ENCODE results near the gene RYR1.
"Not testable (repeated sequence)": the region's sequence is repeated elsewhere in the genome, so short reads cannot be mapped to it uniquely, and the experiment has no call there.

The RYR1 gene

DNA sequence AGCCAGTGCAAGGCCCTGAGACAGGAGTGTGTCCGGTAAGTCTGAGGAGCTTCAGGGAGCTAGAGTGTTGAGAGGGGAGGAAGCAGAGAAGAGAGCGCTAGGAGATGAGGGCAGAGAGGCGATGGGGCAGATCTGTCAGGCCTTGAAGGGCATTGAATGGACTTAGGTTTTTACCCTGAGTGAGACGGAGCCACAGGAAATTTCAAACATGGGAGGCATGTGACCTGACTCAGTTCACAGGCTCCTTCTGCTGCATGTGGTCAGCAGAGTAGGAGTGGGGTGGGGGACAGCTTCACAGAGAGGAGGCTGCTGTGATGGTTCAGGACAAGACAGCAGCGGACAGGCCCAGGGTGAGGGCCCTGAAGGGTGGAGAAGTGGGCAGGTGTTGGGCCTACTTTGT, 33.1 kb upstream of the RYR1 start:
- DNase-seq: no peak
- ATAC-seq: no peak

DNA sequence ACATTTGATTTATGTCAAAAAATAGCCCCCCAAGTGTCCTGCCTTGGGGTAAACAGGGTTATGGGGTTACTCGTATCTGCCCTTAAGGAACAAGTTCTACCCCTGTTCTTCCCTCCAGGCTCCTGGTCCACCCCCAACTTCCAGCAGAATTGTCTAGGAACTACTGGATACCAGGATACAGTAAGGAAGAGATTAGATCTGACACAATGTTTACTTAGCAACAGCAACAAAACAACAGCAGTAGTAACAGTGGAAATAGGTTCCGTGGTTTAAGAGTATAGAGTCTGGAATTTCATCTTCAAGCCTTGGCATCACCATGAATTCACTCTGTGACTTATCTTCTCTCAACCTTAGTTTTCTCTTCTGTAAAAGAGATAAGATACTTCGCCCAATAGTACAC, 32.3 kb upstream of the RYR1 start:
- no peak for DNase-seq
- ATAC-seq: no peak

GRCh38 chr19:38402623-38402966, 30.9 kb upstream of the RYR1 start:
- DNase-seq (no peak), ATAC-seq (no peak)

DNA sequence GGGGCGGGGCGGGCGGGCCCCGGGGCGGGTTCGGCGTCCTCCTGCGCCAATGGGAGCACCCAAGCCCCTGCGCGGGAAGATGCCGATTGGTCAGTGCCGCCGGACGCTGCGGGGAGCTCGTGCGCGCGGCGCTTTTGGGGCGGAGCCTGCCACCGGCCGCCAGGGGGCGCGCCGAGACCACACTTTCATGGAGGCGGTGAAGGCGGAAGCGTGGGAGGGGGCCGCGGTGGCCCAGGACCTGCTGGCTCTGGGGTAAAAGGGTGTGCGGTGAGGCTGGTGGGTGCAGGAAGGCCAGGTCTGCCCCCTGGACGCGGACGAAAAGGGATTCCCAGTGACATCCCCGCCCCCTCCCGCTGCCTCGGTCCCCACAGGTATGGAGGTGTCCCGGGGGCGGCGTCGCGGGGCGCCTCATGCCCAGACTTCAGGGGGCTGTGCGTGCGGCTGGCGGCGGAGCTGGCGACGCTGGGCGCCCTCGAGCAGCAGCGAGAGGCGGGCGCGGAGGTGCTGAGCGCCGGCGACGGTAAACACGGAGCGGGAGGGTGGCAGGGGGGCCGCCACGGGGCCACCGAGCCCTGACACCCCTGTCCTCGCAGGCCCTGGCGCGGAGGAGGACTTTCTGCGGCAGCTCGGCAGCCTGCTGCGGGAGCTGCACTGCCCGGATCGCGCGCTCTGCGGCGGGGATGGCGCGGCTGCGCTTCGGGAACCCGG, 30.4 kb upstream of the RYR1 start, which contains the start of gene FAM98C:
Gene FAM98C, plus strand, starts transcription at position 127 of the 708 bp plus-strand sequence. Its CDS starts 61 bp downstream, at position 188.
- peak; percentile 99 for ATAC-seq
- DNase-seq: peak; percentile 97

GRCh38 chr19:38404858-38405257, 28.6 kb upstream of the RYR1 start:
- ATAC-seq: no peak
- DNase-seq: no peak

GRCh38 chr19:38405276-38405675, 28.2 kb upstream of the RYR1 start:
- no peak for DNase-seq
- no peak for ATAC-seq

DNA sequence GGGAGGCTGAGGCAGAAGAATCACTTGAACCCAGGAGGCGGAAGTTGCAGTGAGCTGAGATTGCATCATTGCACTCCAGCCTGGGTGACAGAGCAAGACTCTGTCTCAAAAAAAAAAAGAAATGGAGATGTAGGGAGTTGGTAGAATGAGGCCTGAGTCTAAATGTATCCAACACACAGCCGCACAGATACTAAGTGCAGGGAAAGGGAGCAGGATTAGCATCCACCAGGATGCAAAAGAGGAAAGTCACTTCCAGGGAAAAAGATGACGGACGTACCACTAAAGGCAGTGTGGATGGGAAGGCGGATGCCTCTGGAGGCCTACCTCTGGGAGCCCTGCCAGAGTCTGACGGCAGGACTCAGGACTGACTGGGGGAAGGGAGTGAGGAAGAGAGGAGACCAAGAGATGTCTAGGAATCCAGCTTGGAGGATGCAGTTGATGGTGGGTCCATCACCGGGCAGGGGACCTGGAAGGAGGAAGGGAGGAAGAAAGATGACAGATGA, 23.8 kb upstream of the RYR1 start:
- ATAC-seq (no peak), DNase-seq (no peak)

- not testable (repeated sequence) for ATAC-seq, DNase-seq
Measured at GRCh38 chr19:38410407-38410806, 23.1 kb upstream of the RYR1 start.

DNA sequence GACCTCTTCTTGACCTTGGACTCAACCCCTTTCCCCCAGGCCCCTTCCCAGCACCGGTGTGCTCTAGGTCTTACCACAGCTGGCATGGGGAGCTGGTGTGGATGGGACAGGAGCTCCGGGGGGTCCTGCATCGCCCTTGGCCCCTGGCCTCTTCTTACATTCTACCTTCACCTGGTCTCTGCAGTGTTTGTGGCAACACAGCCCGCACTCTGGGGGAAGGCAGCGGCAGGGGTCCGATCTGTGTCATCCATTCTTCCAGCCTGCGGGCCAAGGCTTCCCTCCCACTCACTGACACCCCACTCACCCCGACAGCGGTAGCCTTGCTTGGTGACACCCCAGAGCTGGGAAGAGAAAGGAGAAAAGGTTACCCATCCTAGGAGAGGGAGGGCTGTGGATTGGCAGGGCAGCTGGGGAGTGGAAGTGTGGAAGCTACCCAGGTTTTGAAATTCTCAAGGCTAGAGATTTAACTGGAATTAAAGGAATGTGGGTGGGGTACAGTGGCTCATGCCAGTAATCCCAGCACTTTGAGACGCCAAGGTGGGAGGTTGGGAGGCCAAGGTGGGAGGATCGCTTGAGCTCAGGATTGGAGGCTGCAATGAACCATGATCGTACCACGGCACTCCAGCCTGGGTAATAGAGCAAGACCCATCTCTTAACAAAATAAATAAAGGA, 22.3 kb upstream of the RYR1 start:
- DNase-seq: no peak

GRCh38 chr19:38411898-38412297, 21.6 kb upstream of the RYR1 start:
- not testable (repeated sequence) for ATAC-seq, DNase-seq

More for the DNA sequence above, 22.3 kb upstream of the RYR1 start:
- ATAC-seq: no peak

DNA sequence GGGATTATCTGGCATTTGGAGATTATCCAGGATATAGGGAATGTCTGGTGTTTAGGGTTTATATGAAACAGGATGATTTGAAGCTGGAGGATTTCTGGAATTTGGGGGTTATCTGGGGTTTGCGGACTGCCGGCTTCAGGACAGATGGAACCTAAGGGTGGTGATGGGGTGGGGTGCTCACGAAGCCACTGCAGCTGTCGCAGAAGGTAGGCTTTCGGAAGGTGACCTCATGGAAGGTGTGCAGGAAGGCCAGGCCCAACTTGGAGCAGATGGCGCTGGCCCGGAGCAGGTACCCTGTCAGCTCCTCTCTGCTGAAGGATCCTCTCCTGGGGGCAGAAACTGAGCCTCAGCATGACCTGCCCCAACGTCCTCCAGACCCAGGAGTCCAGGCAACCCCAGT, 21.0 kb upstream of the RYR1 start:
- DNase-seq (no peak), ATAC-seq (no peak)

GRCh38 chr19:38412961-38413360, 20.5 kb upstream of the RYR1 start:
- ATAC-seq: no peak

DNA sequence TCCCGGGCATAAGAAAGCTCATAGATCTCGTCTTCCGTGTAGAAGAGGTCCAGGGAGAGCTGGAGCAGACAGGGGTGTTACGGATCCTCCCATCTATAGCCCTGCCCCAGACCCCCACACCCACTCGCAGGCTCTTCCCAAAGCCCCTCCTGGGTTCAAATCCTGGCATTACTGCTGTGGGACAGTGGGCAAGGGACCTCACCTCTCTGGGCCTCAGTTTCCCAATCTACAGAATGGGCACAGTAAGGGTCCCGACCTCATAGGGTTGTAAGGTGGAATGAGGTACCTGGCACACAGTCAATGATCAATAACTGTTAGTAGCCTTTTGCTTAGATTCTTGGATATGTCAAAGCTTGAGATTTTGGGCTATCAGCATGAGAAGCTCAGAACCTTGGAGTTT, 20.1 kb upstream of the RYR1 start:
- no peak for ATAC-seq

More at GRCh38 chr19:38412961-38413360, 20.5 kb upstream of the RYR1 start:
- DNase-seq: no peak

DNA sequence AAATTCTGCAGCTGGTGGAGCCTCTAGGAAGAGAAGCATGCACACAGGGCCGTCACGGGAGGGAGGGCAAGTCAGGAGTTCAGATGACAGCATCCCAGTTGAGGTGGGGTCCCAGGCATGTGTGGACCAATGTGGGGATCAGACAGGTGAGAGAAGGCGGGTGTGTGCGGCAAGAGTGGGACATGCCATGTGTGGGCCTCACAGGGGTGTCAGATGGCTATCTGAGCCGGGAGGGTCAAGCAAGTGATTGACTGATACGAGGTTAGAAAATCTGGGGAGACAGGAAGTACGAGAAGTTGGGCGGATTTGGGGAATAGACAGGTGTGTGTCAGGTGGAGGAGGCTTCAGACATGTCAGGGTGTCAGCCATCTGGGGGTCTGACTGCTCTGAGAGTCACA, 16.3 kb upstream of the RYR1 start:
- ATAC-seq (no peak), DNase-seq (no peak)

More for the DNA sequence above, 20.1 kb upstream of the RYR1 start:
- no peak for DNase-seq

DNA sequence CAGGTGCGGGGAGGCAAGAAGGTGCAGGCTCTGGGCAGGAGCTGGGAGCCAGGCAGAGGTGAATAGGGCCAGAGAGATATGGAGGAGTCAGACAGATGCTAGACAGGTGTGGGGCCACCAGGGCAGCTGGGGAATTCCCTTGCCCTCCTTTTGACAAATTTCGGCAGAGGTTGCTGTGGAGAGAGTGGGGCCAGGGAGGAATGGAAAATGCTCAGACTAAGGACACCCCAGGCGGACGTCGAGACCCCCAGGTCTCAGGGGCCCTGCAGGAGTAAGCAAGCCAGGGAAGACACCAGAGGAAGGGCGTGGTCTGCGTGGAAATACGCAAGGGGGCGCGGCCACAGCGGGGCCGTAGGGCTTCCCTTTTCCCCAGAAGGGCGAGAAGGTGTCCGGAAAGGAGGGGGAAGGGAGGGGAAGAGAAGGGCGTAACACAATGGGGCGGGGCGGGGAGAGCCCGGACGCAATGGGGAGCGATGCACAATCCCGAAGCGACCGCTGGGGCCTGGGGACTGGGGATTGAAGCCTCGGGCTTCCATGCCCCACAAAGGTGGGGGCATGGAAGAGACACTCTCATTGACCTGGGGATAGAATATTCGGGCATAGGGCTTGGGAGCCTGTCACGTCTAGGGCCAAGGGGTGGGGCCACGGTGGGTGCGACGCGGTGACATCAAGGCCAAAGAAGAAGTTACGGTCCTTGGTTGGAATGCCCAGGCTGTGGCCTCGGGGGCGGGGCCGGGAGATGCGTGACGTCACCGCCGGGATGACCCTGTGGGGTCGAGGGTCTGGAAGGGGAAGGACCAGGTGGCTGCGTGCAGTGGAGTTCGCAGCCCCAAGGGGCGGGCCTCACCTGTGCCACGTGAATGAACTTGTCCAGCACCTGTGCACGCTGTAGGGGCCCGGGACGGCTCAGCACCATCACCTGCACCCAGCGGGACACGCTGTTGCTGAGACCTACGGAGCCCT, 15.7 kb upstream of the RYR1 start:
- peak; percentile 77 for ATAC-seq
- peak; percentile 69 for DNase-seq

DNA sequence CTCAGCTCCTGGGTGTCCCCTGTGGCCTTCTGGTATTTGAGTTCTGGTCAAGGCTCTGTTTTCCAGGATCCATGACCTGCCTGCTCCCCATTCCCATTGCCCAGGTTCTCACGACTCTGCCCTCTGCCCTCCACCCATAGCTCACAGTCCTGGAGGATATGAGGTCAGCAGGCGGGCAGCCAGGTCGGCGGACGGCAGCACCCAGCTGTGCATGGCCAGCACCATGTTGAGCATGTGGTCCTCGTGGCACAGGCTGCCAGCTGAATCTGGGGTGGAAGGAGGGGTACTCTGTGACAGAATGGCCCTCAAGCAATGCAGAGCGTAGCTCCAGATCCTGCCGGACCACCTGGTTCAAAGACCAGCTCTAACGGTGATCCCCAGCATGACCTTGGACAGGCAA, 12.6 kb upstream of the RYR1 start:
- ATAC-seq (no peak), DNase-seq (no peak)

- no peak for ATAC-seq
Measured at GRCh38 chr19:38421856-38422255, 11.6 kb upstream of the RYR1 start.

DNA sequence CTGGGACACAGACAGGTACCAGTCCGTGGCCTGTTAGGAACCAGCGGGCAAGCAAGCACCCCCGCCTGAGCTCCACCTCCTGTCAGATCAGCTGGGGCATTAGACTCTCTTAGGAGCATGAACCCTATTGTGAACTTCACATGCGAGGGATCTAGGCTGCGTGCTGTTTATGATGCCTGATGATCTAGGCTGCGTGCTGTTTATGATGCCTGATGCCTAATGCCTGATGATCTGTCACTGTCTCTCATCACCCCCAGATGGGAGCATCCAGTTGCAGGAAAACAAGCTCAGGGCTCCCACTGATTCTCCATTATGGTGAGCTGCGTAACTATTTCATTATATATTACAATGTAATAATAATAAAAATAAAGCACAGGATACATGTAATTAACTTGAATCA, 11.1 kb upstream of the RYR1 start:
- no peak for DNase-seq
- ATAC-seq: no peak

More at GRCh38 chr19:38421856-38422255, 11.6 kb upstream of the RYR1 start:
- no peak for DNase-seq

DNA sequence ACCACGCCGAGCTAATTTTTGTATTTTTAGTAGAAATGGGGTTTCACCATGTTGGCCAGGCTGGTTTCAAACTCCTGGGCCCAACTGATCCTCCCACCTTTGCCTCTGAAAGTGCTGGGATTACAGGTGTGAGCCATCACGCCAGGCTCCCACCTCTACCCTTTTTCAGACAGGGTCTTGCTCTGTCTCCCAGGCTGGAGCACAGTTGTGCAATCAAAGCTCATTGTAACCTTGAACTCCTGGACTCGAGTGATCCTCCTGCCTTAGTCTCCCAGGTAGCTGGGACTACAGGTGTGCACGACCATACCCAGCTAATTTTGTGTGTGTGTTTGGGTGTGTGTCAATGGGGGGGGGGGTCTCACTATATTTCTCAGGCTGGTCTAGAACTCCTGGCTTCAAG, 9.2 kb upstream of the RYR1 start:
- ATAC-seq: no peak

GRCh38 chr19:38425222-38425809, 8.2 kb upstream of the RYR1 start:
- no peak for DNase-seq
- no peak for ATAC-seq

More for the DNA sequence above, 9.2 kb upstream of the RYR1 start:
- no peak for DNase-seq

DNA sequence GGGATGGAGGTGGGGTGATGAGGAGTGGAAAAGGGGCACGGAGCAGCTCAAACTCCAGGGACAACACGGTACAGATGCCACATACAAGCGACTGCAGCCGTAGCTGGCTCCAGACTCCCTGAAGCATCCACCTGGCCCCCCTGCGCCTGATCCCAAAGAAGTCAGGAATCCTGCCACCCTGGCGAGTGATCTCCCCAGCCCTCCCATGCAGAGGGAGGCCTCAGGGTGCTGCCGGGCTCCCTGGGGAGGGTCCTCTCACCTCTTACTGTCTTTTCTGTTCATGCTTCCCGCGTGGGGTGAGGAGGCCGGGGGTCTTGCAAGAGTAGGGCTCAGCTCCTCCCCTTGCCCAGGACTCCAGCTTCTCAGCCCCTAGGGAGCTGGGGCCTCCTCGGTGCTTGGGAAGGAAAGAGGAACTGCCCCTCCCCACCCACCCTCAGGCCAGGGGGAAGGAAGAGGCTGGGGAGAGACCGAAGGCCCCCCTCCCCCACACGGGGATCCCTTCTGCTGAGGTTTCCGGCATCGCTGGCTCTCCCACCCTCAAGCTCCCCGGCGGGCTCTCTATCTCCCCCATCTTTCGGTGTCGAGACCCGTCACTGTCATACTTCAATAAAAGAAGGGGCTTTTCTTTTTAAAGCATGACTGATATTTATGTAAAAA, 7.6 kb upstream of the RYR1 start, which contains the start of gene RASGRP4:
Gene RASGRP4, minus strand, starts transcription at position 410 of the 657 bp plus-strand sequence. Its CDS starts 128 bp downstream, at position 282.
- ATAC-seq (peak; percentile 15), DNase-seq (peak; percentile 65)

Measured in stimulated activated naive CD8-positive, alpha-beta T cell treated with anti-CD3 and anti-CD28 coated beads, Interleukin-15, Interleukin-2, amounts not matched to agents 100 U/mL and 50 U/mL, for 24 hours (primary cell).